Stimulated activated CD8-positive, alpha-beta memory T cell treated with anti-CD3 and anti-CD28 coated beads, Interleukin-12 subunit alpha, Interleukin-12 subunit beta, amount 100 ng/mL, for 24 hours (primary cell): ENCODE data around the gene RNF115.

Experiments
- DNase-seq: peaks from one replicate; pipeline ENCODE4 v3.0.0-alpha.2; 2020; ENCODE audit errors: extremely low read depth

The RNF115 gene

GRCh38 chr1:145701306-145701862 lies 122.5 kb downstream of the RNF115 start:
- no peak for DNase-seq

- no peak for DNase-seq
Measured at GRCh38 chr1:145696630-145696960, 127.3 kb downstream of the RNF115 start.

GRCh38 chr1:145695821-145696629 lies 127.9 kb downstream of the RNF115 start:
- DNase-seq: no peak

- DNase-seq: no peak
Measured at GRCh38 chr1:145692785-145693443, 131.0 kb downstream of the RNF115 start.

GRCh38 chr1:145690587-145691558 lies 133.0 kb downstream of the RNF115 start:
- no peak for DNase-seq

- no peak for DNase-seq
Measured at GRCh38 chr1:145689922-145690321, 134.0 kb downstream of the RNF115 start.

- DNase-seq: no peak
Measured at GRCh38 chr1:145688924-145689323, 135.0 kb downstream of the RNF115 start.
